Measurements from ENCODE around the gene MYH11.
"Not testable (repeated sequence)": the region's sequence is repeated elsewhere in the genome, so short reads cannot be mapped to it uniquely, and the experiment has no call there.

MYH11 gene

GRCh38 chr16:15799851-15800495, 56.9 kb downstream of the MYH11 start:
- DNase-seq (ENCODE audit: low read depth), result no peak
- TF ChIP-seq CTCF (conservative IDR thresholded peaks at IDR 0.05; ENCODE audit: low read length), result no peak
- H3K4me3 ChIP-seq (ENCODE audit: low read length), result no peak overlapping the region

GRCh38 chr16:15798671-15799070, 58.2 kb downstream of the MYH11 start:
- no peak overlapping the region for H3K4me3 ChIP-seq (ENCODE audit: low read length)
- DNase-seq (ENCODE audit: low read depth), result no peak
- no peak for TF ChIP-seq CTCF (conservative IDR thresholded peaks at IDR 0.05; ENCODE audit: low read length)

- TF ChIP-seq CTCF (conservative IDR thresholded peaks at IDR 0.05; ENCODE audit: low read length), result no peak
- no peak for DNase-seq (ENCODE audit: low read depth)
- H3K4me3 ChIP-seq (ENCODE audit: low read length), result no peak overlapping the region
Observed at GRCh38 chr16:15796885-15797284, 59.9 kb downstream of the MYH11 start.

- TF ChIP-seq CTCF (conservative IDR thresholded peaks at IDR 0.05; ENCODE audit: low read length), result no peak
- H3K4me3 ChIP-seq (ENCODE audit: low read length), result no peak overlapping the region
- DNase-seq (ENCODE audit: low read depth), result no peak
Observed at GRCh38 chr16:15795615-15796014, 61.2 kb downstream of the MYH11 start.

- no peak for TF ChIP-seq CTCF (conservative IDR thresholded peaks at IDR 0.05; ENCODE audit: low read length)
- H3K4me3 ChIP-seq (ENCODE audit: low read length), result no peak overlapping the region
- no peak for DNase-seq (ENCODE audit: low read depth)
Observed at GRCh38 chr16:15792563-15792971, 64.3 kb downstream of the MYH11 start.

GRCh38 chr16:15790458-15790857, 66.4 kb downstream of the MYH11 start:
- H3K4me3 ChIP-seq (ENCODE audit: low read length), result no peak overlapping the region
- DNase-seq (ENCODE audit: low read depth), result no peak
- no peak for TF ChIP-seq CTCF (conservative IDR thresholded peaks at IDR 0.05; ENCODE audit: low read length)

GRCh38 chr16:15789816-15790215, 67.0 kb downstream of the MYH11 start:
- H3K4me3 ChIP-seq (ENCODE audit: low read length); DNase-seq (ENCODE audit: low read depth): not testable (repeated sequence)

- DNase-seq (ENCODE audit: low read depth), result no peak
- no peak for TF ChIP-seq CTCF (conservative IDR thresholded peaks at IDR 0.05; ENCODE audit: low read length)
- no peak overlapping the region for H3K4me3 ChIP-seq (ENCODE audit: low read length)
Observed at GRCh38 chr16:15788846-15789239, 68.0 kb downstream of the MYH11 start.

All from AG10803 (cell line).